Keratinocyte (primary cell): ENCODE results near the gene NF1.

ENCODE experiments used
- EZH2 ChIP-seq: IDR thresholded peaks from one replicate; pipeline ENCODE4 v1.6.1; 2012; ENCODE audit warnings: inconsistent platforms, mild to moderate bottlenecking, low read length, moderate library complexity
- TF ChIP-seq, protein P1 (sequence below), 3 experiments: IDR thresholded peaks in 1 of 3; conservative IDR thresholded peaks in 1 of 3; optimal IDR thresholded peaks in 1 of 3; 2 replicates in 2 of 3; 3 replicates in 1 of 3; pipeline versions ENCODE3 to v1.5.1; 2011; ENCODE audit warnings: low read length in 3 of 3, mild to moderate bottlenecking in 3 of 3, moderate library complexity in 2 of 3, control low read depth in 1 of 3, inconsistent platforms in 1 of 3; ENCODE audit not compliant: insufficient read depth in 2 of 3; ENCODE audit errors: extremely low read depth in 1 of 3

GRCh38 chr17:31349454-31349853 lies 254.7 kb downstream of the NF1 start:
- TF ChIP-seq, protein P1, sequence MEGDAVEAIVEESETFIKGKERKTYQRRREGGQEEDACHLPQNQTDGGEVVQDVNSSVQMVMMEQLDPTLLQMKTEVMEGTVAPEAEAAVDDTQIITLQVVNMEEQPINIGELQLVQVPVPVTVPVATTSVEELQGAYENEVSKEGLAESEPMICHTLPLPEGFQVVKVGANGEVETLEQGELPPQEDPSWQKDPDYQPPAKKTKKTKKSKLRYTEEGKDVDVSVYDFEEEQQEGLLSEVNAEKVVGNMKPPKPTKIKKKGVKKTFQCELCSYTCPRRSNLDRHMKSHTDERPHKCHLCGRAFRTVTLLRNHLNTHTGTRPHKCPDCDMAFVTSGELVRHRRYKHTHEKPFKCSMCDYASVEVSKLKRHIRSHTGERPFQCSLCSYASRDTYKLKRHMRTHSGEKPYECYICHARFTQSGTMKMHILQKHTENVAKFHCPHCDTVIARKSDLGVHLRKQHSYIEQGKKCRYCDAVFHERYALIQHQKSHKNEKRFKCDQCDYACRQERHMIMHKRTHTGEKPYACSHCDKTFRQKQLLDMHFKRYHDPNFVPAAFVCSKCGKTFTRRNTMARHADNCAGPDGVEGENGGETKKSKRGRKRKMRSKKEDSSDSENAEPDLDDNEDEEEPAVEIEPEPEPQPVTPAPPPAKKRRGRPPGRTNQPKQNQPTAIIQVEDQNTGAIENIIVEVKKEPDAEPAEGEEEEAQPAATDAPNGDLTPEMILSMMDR (optimal IDR thresholded peaks at IDR 0.05 in 1 of 3, IDR thresholded peaks at IDR 0.05 in 1 of 3, conservative IDR thresholded peaks at IDR 0.05 in 1 of 3; ENCODE audit: extremely low read depth in 1 of 3, insufficient read depth in 2 of 3, low read length in 3 of 3): no peak
- no peak for TF ChIP-seq EZH2
